ENCODE data around the gene DHRS1. TPM values are rescaled to one million over a fixed set of nuclear protein-coding genes. Genes with fewer than 3 reads are reported as not detected.
"Not testable (repeated sequence)": the region's sequence is repeated elsewhere in the genome, so short reads cannot be mapped to it uniquely, and the experiment has no call there.

The DHRS1 gene
- total RNA-seq, 1 donor from 2014 or later: 29.3 TPM

DNA sequence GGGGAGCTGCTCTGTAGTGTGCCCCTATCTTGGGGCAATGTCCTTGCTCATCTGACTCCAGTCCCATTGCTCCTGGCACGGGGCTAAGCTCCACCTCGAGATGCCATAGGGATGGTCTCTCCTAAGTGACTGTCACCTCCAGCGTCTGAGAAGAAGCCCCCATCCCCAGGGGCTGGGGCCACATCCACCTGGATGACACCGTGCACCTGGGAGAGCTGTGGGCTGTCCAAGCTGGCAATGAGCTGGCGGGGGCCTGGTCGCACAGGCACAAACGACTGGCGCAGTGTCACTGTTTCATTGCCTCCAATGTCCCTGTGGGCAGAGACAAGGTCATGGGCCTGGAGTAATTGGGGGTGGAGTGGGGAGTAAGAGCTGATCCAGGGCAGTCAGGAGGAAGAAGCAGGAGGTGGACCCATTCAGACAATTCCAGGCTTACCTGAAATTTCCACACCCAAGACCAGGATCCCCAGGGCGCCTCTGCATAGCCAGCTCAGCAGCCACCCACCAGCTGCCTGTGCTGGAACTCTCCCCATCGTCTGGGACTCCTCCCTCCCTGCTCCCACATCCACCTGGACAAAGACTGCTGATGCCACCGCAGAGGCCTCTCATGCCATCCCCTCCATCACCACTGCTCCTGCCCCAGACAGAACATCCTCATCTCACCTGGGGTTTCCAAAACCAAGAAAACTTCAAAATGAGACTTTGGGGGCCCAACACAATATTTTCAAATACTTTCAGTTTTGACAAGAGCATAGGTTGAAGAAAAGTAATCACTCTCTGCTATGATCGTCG is 50.2 kb downstream of the DHRS1 start:
- TF ChIP-seq, protein P1, sequence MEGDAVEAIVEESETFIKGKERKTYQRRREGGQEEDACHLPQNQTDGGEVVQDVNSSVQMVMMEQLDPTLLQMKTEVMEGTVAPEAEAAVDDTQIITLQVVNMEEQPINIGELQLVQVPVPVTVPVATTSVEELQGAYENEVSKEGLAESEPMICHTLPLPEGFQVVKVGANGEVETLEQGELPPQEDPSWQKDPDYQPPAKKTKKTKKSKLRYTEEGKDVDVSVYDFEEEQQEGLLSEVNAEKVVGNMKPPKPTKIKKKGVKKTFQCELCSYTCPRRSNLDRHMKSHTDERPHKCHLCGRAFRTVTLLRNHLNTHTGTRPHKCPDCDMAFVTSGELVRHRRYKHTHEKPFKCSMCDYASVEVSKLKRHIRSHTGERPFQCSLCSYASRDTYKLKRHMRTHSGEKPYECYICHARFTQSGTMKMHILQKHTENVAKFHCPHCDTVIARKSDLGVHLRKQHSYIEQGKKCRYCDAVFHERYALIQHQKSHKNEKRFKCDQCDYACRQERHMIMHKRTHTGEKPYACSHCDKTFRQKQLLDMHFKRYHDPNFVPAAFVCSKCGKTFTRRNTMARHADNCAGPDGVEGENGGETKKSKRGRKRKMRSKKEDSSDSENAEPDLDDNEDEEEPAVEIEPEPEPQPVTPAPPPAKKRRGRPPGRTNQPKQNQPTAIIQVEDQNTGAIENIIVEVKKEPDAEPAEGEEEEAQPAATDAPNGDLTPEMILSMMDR (IDR thresholded peaks at IDR 0.05): no peak
- peaks cover 6% of the 10 kb centered on the region for H3K36me3 Mint-ChIP-seq (ENCODE audit: low read depth)

DNA sequence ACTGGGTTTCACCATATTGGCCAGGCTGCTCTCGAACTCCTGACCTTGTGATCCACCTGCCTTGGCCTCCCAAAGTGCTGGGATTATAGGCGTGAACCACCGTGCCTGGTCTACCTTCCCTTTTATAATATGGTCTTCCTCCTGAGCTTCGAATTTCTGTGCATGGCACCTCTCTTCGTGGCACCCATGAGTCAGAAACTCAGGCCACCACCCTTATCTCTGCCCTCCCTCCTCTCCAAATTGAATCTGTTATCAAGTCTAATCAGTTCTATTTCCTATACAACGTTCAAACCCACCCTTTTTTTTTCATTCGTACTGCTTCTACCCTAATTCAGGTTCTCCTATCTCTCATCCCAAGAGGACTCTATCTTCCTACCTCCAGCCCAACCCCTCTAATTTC is 52.2 kb downstream of the DHRS1 start:
- no peak for DNase-seq (ENCODE audit: low spot score)
- Mint-ChIP-seq H3K4me1 (ENCODE audit: low read depth) (peaks cover 22% of the 10 kb centered on the region), H3K4me3 (ENCODE audit: unreplicated experiment) (no peak overlapping the region), H3K36me3 (ENCODE audit: low read depth) (peaks cover 4% of the 10 kb centered on the region), H3K9me3 (ENCODE audit: low read depth) (no peaks in the 10 kb centered on the region), H3K27me3 (ENCODE audit: low read depth) (no peaks in the 10 kb centered on the region), H3K27ac (ENCODE audit: unreplicated experiment) (no peak overlapping the region)
- TF ChIP-seq, protein P1 (IDR thresholded peaks at IDR 0.05): no peak

More for the DNA sequence above, 50.2 kb downstream of the DHRS1 start:
- no peaks in the 10 kb centered on the region for H3K9me3 Mint-ChIP-seq (ENCODE audit: low read depth)
- H3K27me3 Mint-ChIP-seq (ENCODE audit: low read depth): no peaks in the 10 kb centered on the region
- peaks cover 12% of the 10 kb centered on the region for H3K4me1 Mint-ChIP-seq (ENCODE audit: low read depth)
- H3K4me3 Mint-ChIP-seq (ENCODE audit: unreplicated experiment): no peak overlapping the region
- DNase-seq (ENCODE audit: low spot score): no peak
- no peak overlapping the region for H3K27ac Mint-ChIP-seq (ENCODE audit: unreplicated experiment)

DNA sequence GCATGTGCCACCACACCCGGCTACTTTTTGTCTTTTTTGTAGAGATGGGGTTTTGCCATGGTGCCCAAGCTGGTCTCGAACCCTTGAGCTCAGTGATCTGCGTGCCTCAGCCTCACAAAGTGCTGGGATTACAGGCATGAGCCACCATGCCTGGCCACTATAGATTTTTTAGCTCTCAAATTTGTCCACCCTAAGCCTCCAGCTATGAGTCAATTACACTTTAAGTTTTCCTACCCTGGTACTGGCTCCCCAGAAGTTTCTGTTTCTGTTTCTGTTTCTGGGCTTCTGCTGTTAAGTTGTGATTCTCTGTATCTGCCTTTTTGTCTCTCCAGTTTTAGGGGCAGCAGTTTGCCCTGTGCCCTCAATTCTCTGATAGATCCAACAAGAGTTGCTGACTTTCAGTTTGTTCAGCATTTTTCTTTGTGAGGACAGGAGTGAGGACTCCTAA is 52.8 kb downstream of the DHRS1 start:
- no peaks in the 10 kb centered on the region for H3K27me3 Mint-ChIP-seq (ENCODE audit: low read depth)
- DNase-seq (ENCODE audit: low spot score): peak; percentile 25
- TF ChIP-seq, protein P1 (IDR thresholded peaks at IDR 0.05): no peak
- H3K4me3 Mint-ChIP-seq (ENCODE audit: unreplicated experiment): no peak overlapping the region
- H3K27ac Mint-ChIP-seq (ENCODE audit: unreplicated experiment): no peak overlapping the region
- peaks cover 15% of the 10 kb centered on the region for H3K4me1 Mint-ChIP-seq (ENCODE audit: low read depth)
- H3K36me3 Mint-ChIP-seq (ENCODE audit: low read depth): peaks cover 4% of the 10 kb centered on the region
- no peaks in the 10 kb centered on the region for H3K9me3 Mint-ChIP-seq (ENCODE audit: low read depth)

DNA sequence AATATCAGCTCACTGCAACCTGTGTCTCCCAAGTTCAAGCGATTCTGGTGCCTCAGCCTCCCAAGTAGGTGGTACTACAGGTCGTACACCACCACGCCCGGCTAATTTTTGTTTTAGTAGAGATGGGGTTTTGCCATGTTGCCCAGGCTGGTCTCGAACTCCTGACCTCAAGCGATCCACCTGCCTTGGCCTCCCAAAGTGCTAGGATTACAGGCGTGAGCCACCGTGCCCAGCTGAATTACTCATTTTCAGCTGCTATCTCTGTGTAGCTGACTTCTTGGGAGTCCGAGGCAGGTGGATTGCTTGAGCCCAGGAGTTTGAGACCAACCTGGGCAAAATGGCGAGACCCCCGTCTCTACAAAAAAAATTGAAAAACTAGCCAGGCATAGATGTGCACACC is 54.2 kb downstream of the DHRS1 start:
- H3K4me1 Mint-ChIP-seq (ENCODE audit: low read depth): peaks cover 20% of the 10 kb centered on the region
- H3K4me3 Mint-ChIP-seq (ENCODE audit: unreplicated experiment); H3K27me3 Mint-ChIP-seq (ENCODE audit: low read depth); H3K9me3 Mint-ChIP-seq (ENCODE audit: low read depth); H3K36me3 Mint-ChIP-seq (ENCODE audit: low read depth); H3K27ac Mint-ChIP-seq (ENCODE audit: unreplicated experiment): not testable (repeated sequence)
- DNase-seq (ENCODE audit: low spot score): peak; percentile 37

DNA sequence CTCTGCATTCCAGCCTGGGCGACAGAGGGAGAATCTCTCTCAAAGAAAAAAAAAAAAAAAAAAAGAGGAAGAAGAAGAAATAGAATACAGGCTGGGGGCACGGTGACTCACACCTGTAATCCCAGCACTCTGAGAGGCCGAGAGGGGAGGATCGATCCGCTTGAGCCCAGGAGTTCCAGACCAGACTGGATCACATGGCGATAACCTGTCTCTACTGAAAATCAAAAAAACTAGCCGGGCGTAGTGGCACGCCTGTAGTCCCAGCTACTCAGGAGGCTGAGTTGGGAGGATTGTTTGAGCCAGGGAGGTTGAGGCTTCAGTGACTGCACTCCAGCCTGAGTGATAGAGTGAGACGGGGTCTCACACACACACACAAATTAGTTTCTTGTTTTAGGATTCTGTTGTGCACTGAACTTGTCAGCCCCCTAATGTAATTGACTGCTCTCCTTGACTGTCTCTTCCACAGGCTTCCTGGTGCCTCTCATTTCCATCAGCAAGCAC is 56.2 kb downstream of the DHRS1 start:
- peaks cover 2% of the 10 kb centered on the region for H3K36me3 Mint-ChIP-seq (ENCODE audit: low read depth)
- no peaks in the 10 kb centered on the region for H3K9me3 Mint-ChIP-seq (ENCODE audit: low read depth)
- TF ChIP-seq, protein P1 (IDR thresholded peaks at IDR 0.05): no peak
- H3K27me3 Mint-ChIP-seq (ENCODE audit: low read depth): no peaks in the 10 kb centered on the region
- peak; percentile 40 for DNase-seq (ENCODE audit: low spot score)
- peaks cover 40% of the 10 kb centered on the region for H3K4me1 Mint-ChIP-seq (ENCODE audit: low read depth)
- peak overlapping the region; percentile 99 for H3K27ac Mint-ChIP-seq (ENCODE audit: unreplicated experiment)
- peak overlapping the region; percentile 94 for H3K4me3 Mint-ChIP-seq (ENCODE audit: unreplicated experiment)

Measured in chondrocyte (in vitro differentiated cells).